Measurements from ENCODE around the gene KLRC1. TPM values are rescaled to one million over a fixed set of nuclear protein-coding genes. Genes with fewer than 3 reads are reported as not detected.

KLRC1 gene
- total RNA-seq, result 0.23 and 0.30 TPM in 2 replicates

GRCh38 chr12:10453156-10453555, at the start of gene KLRC1:
KLRC1 (minus strand) TSS chr12:10453377; CDS start chr12:10451156, 2,221 bp downstream.

GRCh38 chr12:10435816-10436215, 17.4 kb downstream of the KLRC1 start, which contains the start of gene KLRC2:
KLRC2 (minus strand) TSS chr12:10436010; CDS start chr12:10435986, 24 bp downstream.

GRCh38 chr12:10420334-10420733, 32.8 kb downstream of the KLRC1 start, which contains the start of gene KLRC3:
KLRC3 (minus strand) TSS chr12:10420595; CDS start chr12:10420550, 45 bp downstream.

GRCh38 chr12:10409392-10409791, 43.8 kb downstream of the KLRC1 start, which contains the start of gene KLRC4:
KLRC4 (minus strand) TSS chr12:10409757; CDS start chr12:10409575, 182 bp downstream.

Other genes with a start within 250 kb of the KLRC1 start
- 9.1 and 19.6 TPM in 2 replicates for gene GABARAPL1, start 240.5 kb downstream of the KLRC1 start, total RNA-seq
- not detected in 2 replicates for gene KLRD1, start 145.5 kb downstream of the KLRC1 start, total RNA-seq
- 0.31 TPM in 1 of 2 replicates, not detected in the other for gene KLRK1, start 63.3 kb downstream of the KLRC1 start, total RNA-seq
- not detected in 2 replicates for gene KLRC4, start 43.6 kb downstream of the KLRC1 start, total RNA-seq
- gene KLRC3, start 32.8 kb downstream of the KLRC1 start, total RNA-seq, result not detected in 2 replicates
- gene KLRC2, start 17.4 kb downstream of the KLRC1 start, total RNA-seq, result not detected in 2 replicates
- 4.6 and 7.0 TPM in 2 replicates for gene EIF2S3B, start 52.5 kb upstream of the KLRC1 start, total RNA-seq
- gene MAGOHB, start 160.2 kb upstream of the KLRC1 start, total RNA-seq, result 14.4 and 15.3 TPM in 2 replicates
- gene STYK1, start 220.7 kb upstream of the KLRC1 start, total RNA-seq, result 1.2 and 2.1 TPM in 2 replicates